Right forelimb (tissue), 1 donor: ENCODE results near the gene ACOT12.
"Not testable (repeated sequence)": the region's sequence is repeated elsewhere in the genome, so short reads cannot be mapped to it uniquely, and the experiment has no call there.

ENCODE experiments used
- DNase-seq: peaks from one replicate; pipeline ENCODE4 v3.0.0-alpha.2; 2018

ACOT12 gene

GRCh38 chr5:81398741-81399140 lies 4.8 kb upstream of the ACOT12 start:
- no peak for DNase-seq

GRCh38 chr5:81397176-81397575 lies 3.2 kb upstream of the ACOT12 start:
- DNase-seq = no peak

- DNase-seq = no peak
These were observed 1.3 kb upstream of the ACOT12 start for GRCh38 chr5:81395262-81395661.

GRCh38 chr5:81393430-81393782 lies 528 bp downstream of the ACOT12 start:
- DNase-seq = no peak

GRCh38 chr5:81389025-81389424 lies 4.9 kb downstream of the ACOT12 start:
- no peak for DNase-seq

GRCh38 chr5:81388169-81388568 lies 5.8 kb downstream of the ACOT12 start:
- DNase-seq = no peak

- no peak for DNase-seq
These were observed 10.1 kb downstream of the ACOT12 start for GRCh38 chr5:81383867-81384266.

GRCh38 chr5:81371354-81371876 lies 22.5 kb downstream of the ACOT12 start:
- DNase-seq = no peak

GRCh38 chr5:81370912-81371311 lies 23.0 kb downstream of the ACOT12 start:
- DNase-seq = no peak

GRCh38 chr5:81365541-81365940 lies 28.4 kb downstream of the ACOT12 start:
- DNase-seq = no peak

- DNase-seq = no peak
These were observed 30.7 kb downstream of the ACOT12 start for GRCh38 chr5:81363093-81363871.

- DNase-seq = no peak
These were observed 32.3 kb downstream of the ACOT12 start for GRCh38 chr5:81361600-81361999.

GRCh38 chr5:81360640-81361039 lies 33.3 kb downstream of the ACOT12 start:
- no peak for DNase-seq

GRCh38 chr5:81359881-81360280 lies 34.1 kb downstream of the ACOT12 start:
- no peak for DNase-seq

- no peak for DNase-seq
These were observed 34.8 kb downstream of the ACOT12 start for GRCh38 chr5:81359108-81359507.

- DNase-seq = no peak
These were observed 38.4 kb downstream of the ACOT12 start for GRCh38 chr5:81355291-81356251.

- no peak for DNase-seq
These were observed 39.8 kb downstream of the ACOT12 start for GRCh38 chr5:81354093-81354492.

- no peak for DNase-seq
These were observed 40.7 kb downstream of the ACOT12 start for GRCh38 chr5:81353189-81353588.

- DNase-seq = no peak
These were observed 43.4 kb downstream of the ACOT12 start for GRCh38 chr5:81350507-81350906.

GRCh38 chr5:81349161-81349560 lies 44.8 kb downstream of the ACOT12 start:
- DNase-seq = no peak

GRCh38 chr5:81345411-81346003 lies 48.4 kb downstream of the ACOT12 start:
- no peak for DNase-seq

GRCh38 chr5:81344736-81345135 lies 49.2 kb downstream of the ACOT12 start:
- DNase-seq = no peak

- DNase-seq = not testable (repeated sequence)
These were observed 55.7 kb downstream of the ACOT12 start for GRCh38 chr5:81338213-81338612.
